GM12892 (cell line): Measurements from ENCODE around the gene HS3ST5.

Experiments used
- DNase-seq: peaks from one replicate; pipeline ENCODE4 v3.0.0; 2011; ENCODE audit not compliant: insufficient read length
- FAIRE-seq: peaks from 2 replicates; lab custom pipeline; 2011; peaks lifted over from hg19 to GRCh38; lab: Jason Lieb, UNC
- POLR2A ChIP-seq: IDR thresholded peaks from 2 replicates; pipeline ENCODE4 v1.6.1; 2011; ENCODE audit warnings: low read depth, low read length, control low read depth
- POLR2AphosphoS5 ChIP-seq: IDR thresholded peaks from 2 replicates; pipeline ENCODE4 v1.6.1; 2011; ENCODE audit warnings: low read depth, low read length, control low read depth
- TAF1 ChIP-seq: IDR thresholded peaks from 2 replicates; pipeline ENCODE4 v1.6.1; 2011; ENCODE audit warnings: low read depth, mild to moderate bottlenecking, control low read depth, low read length, borderline replicate concordance

Gene HS3ST5

DNA sequence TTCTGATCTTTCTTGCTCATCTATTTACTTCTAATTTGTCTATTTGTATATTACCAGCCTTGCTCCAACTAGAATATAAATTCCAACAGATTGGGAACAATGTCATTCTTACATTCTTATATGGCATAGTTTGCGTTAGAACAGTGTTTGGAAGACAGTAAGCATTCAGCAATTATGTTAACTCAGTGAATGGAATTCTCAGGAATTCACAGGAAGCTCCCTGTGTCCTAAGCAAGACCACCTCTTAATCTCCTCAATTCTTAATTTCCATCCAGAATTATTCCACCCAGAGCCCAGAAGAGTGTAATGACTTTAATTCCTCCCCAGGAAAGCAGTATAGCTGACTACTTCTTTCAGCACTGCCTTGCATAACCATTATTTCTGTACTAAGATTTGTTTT, 18.2 kb upstream of the HS3ST5 start:
- DNase-seq (no peak), FAIRE-seq (no peak)
- TF ChIP-seq POLR2A (no peak), TAF1 (no peak), POLR2AphosphoS5 (no peak)

DNA sequence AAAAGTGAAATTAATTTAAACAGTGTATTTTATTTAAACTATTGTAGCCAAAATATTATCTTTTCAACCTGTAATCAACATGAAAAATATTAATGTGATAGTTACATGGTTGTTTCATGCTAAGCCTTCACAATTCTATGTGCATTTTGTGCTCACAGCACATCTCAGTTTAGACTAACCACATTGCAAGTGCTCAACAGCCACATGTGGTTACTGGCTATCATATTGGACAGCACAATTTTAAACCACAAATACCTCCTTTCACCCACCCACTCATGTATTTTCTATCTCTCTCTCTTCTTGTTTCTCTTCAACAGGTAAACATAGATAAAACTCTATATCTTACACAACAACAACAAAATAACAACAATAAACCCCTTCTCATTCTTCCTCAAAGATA, 12.5 kb upstream of the HS3ST5 start:
- FAIRE-seq, result no peak

DNA sequence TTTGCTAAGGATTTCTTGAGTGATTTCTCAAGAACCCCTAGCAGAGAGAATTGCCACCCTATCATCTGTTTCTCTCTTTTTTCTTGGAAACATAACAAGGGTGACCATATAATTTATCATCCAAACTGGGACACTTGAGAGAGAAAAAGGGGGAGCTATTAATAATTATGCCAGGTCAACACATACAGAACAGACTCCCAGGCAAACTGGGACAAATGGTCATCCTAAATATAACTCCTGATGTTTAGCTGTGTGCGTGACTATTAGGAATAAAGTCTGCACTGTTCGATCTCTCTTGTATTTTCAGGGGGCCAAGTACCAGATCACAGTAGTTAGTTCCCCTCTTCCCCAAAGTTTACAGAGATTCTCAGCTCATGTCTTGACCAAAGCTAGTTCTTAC, 11.7 kb upstream of the HS3ST5 start:
- TF ChIP-seq TAF1 (no peak), POLR2AphosphoS5 (no peak), POLR2A (no peak)
- FAIRE-seq (no peak), DNase-seq (no peak)

More for the DNA sequence above, 12.5 kb upstream of the HS3ST5 start:
- TF ChIP-seq POLR2AphosphoS5 (no peak), TAF1 (no peak), POLR2A (no peak)
- DNase-seq, result no peak

DNA sequence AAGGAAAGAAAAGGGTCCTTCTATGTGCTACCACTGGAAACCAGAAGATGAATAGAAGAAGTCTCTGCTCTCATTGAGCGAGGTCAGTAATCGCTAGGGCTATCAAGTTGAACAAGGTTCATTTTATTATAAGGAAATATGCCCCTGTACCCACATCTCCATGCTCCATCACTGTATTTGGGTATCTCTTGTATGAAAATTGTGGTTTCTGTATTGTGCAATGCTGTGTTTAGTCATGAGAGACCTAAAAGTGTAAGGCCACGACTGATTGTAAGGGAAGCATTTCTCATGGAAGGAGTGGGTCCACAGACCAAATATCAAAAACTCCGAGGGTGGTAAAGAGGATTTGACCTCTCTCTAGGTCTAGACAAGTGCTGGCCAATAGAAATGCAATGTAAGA, 3.6 kb upstream of the HS3ST5 start:
- FAIRE-seq (no peak), DNase-seq (no peak)
- no peak for TF ChIP-seq TAF1
- TF ChIP-seq POLR2AphosphoS5, result no peak
- no peak for TF ChIP-seq POLR2A

DNA sequence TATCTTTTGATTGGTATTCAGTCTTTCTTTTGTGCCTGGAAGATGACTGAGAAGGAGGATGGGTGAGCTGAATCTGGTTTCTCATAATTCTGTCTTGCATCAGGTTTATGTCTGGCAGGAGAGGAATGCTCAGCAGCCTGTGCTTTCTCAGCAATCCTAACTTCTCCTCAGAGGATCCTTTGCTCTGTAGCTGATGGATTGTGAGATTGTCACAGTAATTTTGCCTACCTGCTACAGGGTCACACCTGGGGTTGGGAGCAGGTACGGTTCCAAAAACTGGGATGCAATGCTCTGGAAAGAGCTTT, 2.1 kb upstream of the HS3ST5 start:
- DNase-seq (no peak), FAIRE-seq (no peak)
- TF ChIP-seq POLR2A (no peak), TAF1 (no peak), POLR2AphosphoS5 (no peak)

DNA sequence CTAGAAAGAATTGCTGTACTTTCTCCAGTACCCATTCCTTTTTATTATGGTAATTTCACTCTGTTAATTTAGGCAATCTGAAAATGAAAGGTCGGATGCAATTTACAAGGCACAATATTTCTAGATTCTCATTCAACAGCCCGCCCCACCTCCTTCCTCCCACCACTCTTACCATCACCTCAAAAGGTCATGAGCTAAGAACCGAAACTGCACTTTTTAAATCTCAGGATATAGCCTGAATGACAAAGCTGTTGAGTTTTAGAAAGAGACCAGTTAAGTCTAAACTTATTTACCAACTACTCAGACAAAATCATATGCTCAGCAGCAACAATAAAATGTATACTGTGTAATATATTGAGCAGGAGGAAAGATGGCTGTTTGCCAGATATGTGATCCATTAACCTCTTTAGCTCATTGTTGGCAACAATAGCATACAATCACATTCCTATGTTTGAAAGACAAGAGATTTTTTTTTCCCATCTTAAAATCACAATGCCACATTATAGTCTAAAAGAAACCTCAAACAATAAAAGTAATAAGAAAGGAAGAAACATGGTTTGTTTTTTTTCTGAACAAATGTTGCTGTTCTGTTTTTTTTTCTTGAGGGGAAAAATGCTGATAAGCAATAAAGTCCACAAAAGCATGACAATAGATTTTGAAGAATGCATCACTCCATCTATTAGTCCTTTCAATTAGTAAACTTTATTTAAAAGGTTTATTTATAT, 1.6 kb upstream of the HS3ST5 start:
- TF ChIP-seq POLR2AphosphoS5 (no peak), TAF1 (no peak), POLR2A (no peak)
- DNase-seq (no peak), FAIRE-seq (no peak)

DNA sequence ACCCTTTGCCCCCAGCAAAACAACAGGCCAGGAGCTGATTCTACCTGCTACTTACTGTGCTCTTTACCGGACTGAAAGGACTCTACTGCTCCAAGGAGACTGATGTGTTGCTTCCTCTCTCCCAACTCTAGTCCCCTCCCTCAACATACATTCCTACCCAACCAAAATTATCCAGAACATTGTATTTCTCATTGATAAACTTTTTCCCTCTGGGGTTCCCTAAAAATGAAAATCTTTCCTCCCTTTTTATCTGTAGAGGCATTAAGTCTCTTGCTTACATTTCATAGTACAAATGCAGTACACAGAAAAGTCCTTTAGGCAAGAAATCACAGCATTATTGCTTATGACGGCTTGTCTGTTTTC, 940 bp upstream of the HS3ST5 start:
- DNase-seq (no peak), FAIRE-seq (no peak)
- no peak for TF ChIP-seq POLR2AphosphoS5
- no peak for TF ChIP-seq TAF1
- no peak for TF ChIP-seq POLR2A

DNA sequence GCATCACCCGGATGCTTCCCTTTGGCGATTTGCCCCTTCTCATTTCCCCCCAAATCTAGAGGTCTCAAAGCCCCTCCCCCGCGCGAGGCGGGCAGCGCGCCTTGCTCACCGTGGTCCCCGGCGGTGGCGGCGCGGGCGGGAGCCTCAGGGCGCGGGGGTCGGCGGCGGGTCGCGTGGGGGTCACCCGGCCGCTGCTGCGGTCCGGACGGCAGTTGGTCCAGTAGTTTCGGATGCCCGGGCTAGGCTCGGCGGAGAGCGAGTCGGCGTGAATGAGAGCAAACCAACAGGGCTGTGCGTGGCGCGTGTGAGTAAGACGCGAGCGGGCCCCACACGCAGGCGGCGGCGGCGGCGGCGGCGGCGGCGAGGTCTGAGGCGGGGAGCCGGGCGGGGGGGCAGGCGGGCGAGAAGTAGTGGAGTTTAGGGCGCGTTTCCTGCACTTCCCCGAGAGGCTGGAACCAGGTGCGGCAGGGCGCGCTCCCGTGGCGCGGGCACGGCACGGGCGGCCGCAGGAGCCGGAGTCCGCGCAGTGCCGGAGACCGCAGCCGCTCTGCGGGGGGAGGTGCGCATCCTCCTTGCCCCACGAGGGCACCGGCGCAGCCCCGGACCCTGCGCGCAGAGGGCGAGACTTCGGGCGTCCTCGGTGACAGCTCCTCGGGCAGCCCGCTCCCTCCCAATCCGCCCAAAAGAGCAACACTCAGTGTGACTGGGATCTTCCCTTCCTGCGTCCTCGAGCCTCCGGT, 567 bp downstream of the HS3ST5 start:
- TF ChIP-seq POLR2AphosphoS5 (no peak), POLR2A (no peak), TAF1 (no peak)
- DNase-seq, result peak; percentile 13
- no peak for FAIRE-seq

DNA sequence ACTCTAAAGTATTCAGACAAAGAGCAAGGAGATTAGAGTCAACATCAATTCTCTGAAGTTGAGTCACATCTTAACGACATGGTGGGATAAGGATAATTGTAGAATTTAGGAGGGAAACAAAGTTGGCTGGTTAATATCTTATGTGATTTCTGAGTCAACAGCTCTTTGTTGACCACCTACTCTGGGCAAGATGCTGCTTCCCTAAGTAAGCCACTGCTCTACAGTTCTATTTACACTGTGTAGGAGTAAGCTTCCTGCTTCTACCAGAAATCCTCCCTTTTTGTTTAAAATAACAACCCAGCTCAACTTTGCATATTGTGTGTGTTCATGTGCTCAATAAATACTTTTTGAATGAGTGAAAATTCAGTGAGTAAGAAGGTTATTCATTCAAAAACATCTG, 3.1 kb downstream of the HS3ST5 start:
- TF ChIP-seq POLR2A, result no peak
- TF ChIP-seq POLR2AphosphoS5, result no peak
- no peak for TF ChIP-seq TAF1
- FAIRE-seq (no peak), DNase-seq (no peak)

DNA sequence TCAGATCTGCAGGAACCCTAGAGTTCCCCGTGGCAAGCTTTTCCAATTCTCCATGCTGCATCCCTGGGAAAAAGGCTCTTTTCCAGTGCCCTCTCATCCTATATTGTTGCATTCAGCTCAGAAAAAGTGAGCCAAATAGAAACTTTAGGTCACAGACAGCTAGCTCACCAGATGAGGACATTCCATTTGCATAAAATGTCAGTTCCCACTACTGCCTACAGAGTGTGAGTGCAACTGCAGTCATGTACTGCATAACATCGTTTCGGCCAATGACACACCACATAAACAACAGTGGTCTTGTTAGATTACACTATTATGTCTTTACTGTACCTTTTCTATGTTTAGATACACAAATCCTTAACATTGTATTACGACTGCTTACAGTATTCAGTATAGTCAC, 8.6 kb downstream of the HS3ST5 start:
- FAIRE-seq, result no peak
- TF ChIP-seq POLR2A (no peak), POLR2AphosphoS5 (no peak), TAF1 (no peak)

DNA sequence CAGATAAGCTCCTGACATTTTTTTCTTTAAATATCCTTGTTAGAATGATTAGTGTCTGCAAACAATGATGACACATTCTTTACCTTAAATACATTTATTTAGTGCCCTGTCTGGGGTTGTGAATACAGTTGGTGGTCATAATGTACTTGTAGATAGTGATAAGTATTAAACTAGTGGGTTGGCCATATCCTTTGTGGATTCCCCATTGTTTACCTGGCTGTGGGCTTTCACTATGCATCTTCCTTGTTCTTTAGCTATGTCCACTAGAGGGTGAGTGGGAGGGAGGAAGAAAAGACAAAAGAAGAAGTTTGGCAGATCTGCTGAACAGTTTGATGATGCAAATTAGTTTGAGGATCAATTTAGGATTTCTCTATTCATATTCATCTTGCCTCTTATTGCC, 15.7 kb downstream of the HS3ST5 start:
- TF ChIP-seq POLR2A, result no peak
- no peak for FAIRE-seq
- DNase-seq, result no peak

More for the DNA sequence above, 8.6 kb downstream of the HS3ST5 start:
- no peak for DNase-seq

DNA sequence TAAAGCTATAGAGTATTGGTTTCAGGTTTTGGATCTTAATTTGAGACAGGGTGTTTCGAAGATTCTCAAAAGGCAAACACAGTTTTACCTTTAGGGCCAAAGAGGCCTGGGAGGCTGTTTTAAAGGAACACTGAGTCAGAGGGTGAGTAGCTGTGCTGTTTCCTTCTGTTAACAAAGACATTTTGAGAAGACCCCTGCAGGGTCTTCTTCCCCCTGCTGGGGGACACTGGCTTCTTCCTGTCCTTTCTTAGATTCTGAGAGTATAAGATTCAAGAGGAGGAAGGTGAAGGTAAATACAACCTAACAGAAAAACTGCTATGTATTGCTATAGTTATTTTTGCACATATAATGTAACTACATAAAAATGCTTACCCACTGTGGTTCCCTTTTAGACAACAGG, 19.0 kb downstream of the HS3ST5 start:
- FAIRE-seq (no peak), DNase-seq (no peak)
- TF ChIP-seq POLR2A (no peak), TAF1 (no peak), POLR2AphosphoS5 (no peak)

DNA sequence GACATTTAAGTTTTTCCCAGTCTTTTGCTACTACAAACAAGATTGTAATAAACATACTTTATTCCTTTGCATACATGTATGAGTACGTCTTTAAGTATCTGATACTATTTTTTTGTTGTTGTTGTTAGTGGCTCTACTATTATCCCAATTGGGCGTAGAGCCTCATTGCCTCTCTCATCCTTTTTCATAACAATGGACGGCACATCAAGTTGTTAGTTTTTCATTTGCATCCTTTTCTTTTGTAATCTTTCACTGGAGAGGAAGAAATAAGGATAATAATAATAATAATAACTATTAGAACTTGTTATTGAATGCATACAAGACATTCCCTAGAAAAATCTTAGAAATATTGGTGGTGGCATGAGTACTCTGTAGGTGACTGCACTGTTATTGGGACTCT, 23.1 kb downstream of the HS3ST5 start:
- FAIRE-seq, result no peak
- no peak for DNase-seq
- no peak for TF ChIP-seq TAF1
- no peak for TF ChIP-seq POLR2A
- TF ChIP-seq POLR2AphosphoS5, result no peak
